DND-41 (cell line): Measurements from ENCODE around the gene NEGR1.

Experiments
- CTCF ChIP-seq: IDR thresholded peaks from 2 replicates; pipeline ENCODE4 v1.5.1; 2012; ENCODE audit warnings: borderline replicate concordance, low read length, moderate library complexity, mild to moderate bottlenecking; ENCODE audit not compliant: poor library complexity, severe bottlenecking; ENCODE audit errors: extremely low read depth
- EZH2 ChIP-seq: IDR thresholded peaks from 3 replicates; pipeline ENCODE4 v1.6.1; 2012; ENCODE audit warnings: borderline replicate concordance, low read depth, mild to moderate bottlenecking, moderate library complexity, low read length, inconsistent platforms; ENCODE audit not compliant: severe bottlenecking

DNA sequence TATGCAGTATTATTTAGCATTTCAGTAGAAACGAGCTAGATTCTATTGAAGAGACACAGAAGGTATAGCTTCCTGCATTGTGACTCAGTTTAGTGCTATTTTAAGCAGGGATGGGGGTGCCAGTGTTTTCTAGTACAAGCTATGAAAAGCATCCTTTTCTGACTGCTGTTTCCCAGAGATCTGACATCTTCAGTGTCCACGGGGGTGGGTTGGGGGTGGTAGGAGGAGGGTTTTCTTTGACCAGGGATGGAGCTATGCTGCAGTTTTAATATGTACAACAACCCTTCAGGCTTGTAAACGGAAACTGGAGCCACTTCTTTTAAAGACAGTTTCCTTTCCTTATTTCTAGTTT lies 2.7 kb upstream of the NEGR1 start:
- TF ChIP-seq CTCF (no peak), EZH2 (no peak)
